ENCODE measurements around the gene SYNGR4.
A peak's percentile ranks its signal among the peaks of the same experiment; 100 is the strongest.
"Not testable (repeated sequence)": the region's sequence is repeated elsewhere in the genome, so short reads cannot be mapped to it uniquely, and the experiment has no call there.

SYNGR4 gene

GRCh38 chr19:48363810-48364597, at the start of gene SYNGR4, which contains the start of gene TMEM143:
Gene SYNGR4, plus strand, starts transcription at chr19:48364367. Its CDS starts 1,476 bp downstream, at chr19:48365843.
Gene TMEM143, minus strand, starts transcription at chr19:48363940. Its CDS starts 20 bp downstream, at chr19:48363920.
- peak; percentile 99 for DNase-seq

GRCh38 chr19:48315712-48316111, 48.5 kb upstream of the SYNGR4 start:
- no peak for DNase-seq

- not testable (repeated sequence) for DNase-seq
These were observed 46.5 kb upstream of the SYNGR4 start for GRCh38 chr19:48317708-48317960.

- no peak for DNase-seq
These were observed 45.7 kb upstream of the SYNGR4 start for GRCh38 chr19:48318286-48318987.

GRCh38 chr19:48319647-48320541, 44.3 kb upstream of the SYNGR4 start:
- DNase-seq, result peak; percentile 45 to 70

GRCh38 chr19:48321372-48321621, 42.9 kb upstream of the SYNGR4 start:
- DNase-seq, result peak; percentile 88 to 93

- DNase-seq, result peak; percentile 91 to 92
These were observed 42.3 kb upstream of the SYNGR4 start for GRCh38 chr19:48321622-48322591.

- no peak for DNase-seq
These were observed 38.8 kb upstream of the SYNGR4 start, which contains the start of gene EMP3 for GRCh38 chr19:48325265-48325910. Gene EMP3, plus strand, starts transcription at chr19:48325552. Its CDS starts 1,293 bp downstream, at chr19:48326845.

GRCh38 chr19:48329167-48329891, 34.8 kb upstream of the SYNGR4 start:
- peak; percentile 26 to 62 for DNase-seq

- DNase-seq, result peak; percentile 93 to 95
These were observed 34.0 kb upstream of the SYNGR4 start for GRCh38 chr19:48330012-48330681.

- no peak for DNase-seq
These were observed 31.9 kb upstream of the SYNGR4 start for GRCh38 chr19:48332351-48332661.

- peak; percentile 99 for DNase-seq
These were observed 31.3 kb upstream of the SYNGR4 start for GRCh38 chr19:48332662-48333466.

GRCh38 chr19:48333467-48334384, 30.4 kb upstream of the SYNGR4 start:
- peak; percentile 85 to 93 for DNase-seq

GRCh38 chr19:48338253-48338755, 25.9 kb upstream of the SYNGR4 start:
- no peak for DNase-seq

- no peak for DNase-seq
These were observed 25.2 kb upstream of the SYNGR4 start for GRCh38 chr19:48338802-48339503.

GRCh38 chr19:48340995-48341394, 23.2 kb upstream of the SYNGR4 start:
- peak; percentile 15 to 50 for DNase-seq
